Cortex of kidney (tissue), 1 donor: Measurements from ENCODE around the gene PMVK.
"Not testable (repeated sequence)": the region's sequence is repeated elsewhere in the genome, so short reads cannot be mapped to it uniquely, and the experiment has no call there.

Experiments used
- DNase-seq: peaks from one replicate; lab custom pipeline; 2025; lab: John Stamatoyannopoulos, UW

The PMVK gene

GRCh38 chr1:154936555-154937084 is at the start of gene PMVK:
Gene PMVK, minus strand, starts transcription at chr1:154936719. Its CDS starts 34 bp downstream, at chr1:154936685.
- peak; percentile 53 for DNase-seq

- no peak for DNase-seq
Measured at GRCh38 chr1:154983776-154984466, 47.4 kb upstream of the PMVK start.

DNA sequence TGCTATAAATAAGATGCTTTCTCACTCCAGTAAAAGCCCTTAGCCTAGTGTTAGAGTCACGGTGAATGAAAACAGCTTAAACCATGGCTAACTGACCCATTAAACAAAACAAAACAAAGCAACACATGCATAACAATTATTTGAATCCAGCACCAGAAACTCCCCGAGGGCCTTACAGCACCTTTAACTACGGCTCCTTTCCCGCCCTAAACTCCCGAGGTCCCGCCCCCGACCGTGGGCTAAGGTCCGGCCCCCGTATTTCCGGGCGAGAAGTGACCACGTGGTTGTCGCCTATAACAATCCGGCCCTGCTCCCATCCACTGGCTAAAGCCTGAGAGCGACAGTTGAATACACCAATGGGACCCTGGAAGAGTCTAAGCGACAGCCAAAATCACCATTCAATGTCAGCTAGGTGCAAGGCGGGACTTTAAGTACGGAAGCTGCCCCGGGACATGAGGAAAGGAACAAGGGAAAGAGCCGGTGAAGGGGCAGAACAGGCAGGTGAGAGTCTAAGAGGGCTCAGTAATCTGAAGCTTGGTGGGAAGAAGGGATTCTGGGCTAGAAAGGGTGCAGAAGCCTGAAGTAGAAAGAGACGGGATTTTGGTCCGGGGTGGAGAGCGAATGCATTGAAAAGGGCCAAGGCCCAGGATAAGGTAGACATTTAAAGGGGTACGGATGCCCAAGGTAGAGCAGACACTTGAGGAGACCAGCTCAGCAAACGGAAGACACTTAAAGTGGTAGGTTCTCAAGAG is 46.6 kb upstream of the PMVK start, which contains the start of gene FLAD1:
FLAD1 (plus strand) TSS at position 448 of the 752 bp plus-strand sequence. CDS start 351 bp downstream, outside the sequence.
- DNase-seq: no peak

DNA sequence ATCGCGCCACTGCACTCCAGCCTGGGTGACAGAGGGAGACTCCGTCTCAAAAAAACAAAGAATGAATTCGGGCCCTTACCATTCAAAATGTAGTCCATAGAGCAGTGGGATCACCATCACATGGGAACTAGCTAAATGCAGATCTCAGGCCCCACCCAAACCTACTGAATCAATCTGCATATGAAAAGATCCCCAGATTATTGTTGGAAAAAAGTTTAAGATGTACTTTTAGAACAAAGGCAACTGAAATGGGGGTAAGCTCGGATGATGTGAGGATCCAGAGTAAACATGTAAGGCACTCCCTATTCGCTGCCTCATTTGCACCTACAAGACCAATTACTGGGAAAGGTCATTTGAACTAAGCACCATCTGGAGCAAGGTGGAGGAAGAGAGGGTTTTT is 45.8 kb upstream of the PMVK start:
- no peak for DNase-seq

GRCh38 chr1:154978360-154978759 is 41.8 kb upstream of the PMVK start:
- DNase-seq: no peak

DNA sequence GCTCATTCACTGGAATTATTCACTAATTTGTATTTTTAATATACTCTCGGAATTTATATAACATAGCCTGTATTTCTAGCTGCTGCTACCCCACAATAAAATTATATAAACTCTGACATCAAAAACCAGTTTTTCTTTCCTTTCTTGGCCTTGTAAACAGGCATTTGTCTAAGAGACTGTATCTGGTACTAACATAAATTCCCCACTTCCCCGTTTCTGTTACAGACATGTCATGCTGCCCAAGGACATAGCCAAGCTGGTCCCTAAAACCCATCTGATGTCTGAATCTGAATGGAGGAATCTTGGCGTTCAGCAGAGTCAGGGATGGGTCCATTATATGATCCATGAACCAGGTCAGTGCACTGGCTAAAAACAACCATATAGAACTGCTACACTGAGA is 41.2 kb upstream of the PMVK start:
- not testable (repeated sequence) for DNase-seq

DNA sequence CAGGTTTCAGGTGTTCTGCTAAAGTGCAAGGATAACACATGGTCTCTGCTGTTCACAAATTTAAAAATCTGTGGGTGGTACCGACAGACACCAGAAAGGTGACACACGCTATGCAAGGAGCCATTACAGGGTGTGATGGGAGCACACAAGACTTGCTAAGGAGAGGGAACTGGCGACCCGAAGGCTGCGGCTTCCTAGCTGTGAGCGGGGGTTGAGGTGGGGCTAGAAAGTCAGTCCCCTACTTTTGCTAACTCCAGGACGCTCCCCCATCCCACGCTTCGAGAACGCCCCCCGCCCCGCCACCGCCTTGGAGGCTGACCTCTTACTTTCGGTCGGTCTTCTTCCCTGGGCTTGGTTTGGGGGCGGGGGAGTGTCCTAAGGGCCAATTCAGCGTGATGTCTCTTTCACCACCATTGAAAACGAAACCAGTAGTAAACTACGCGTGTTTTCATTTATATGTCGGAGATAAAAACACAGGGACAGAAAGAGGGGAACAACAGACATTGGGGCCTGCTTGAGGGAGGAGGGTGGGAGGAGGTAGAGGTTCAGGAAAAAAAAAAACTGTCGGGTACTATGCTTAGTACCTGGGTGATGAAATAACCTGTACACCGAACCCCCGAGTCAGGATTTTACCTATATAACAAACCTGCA is 39.0 kb upstream of the PMVK start:
- DNase-seq: no peak

GRCh38 chr1:154974808-154975408 is 38.4 kb upstream of the PMVK start:
- DNase-seq: no peak

DNA sequence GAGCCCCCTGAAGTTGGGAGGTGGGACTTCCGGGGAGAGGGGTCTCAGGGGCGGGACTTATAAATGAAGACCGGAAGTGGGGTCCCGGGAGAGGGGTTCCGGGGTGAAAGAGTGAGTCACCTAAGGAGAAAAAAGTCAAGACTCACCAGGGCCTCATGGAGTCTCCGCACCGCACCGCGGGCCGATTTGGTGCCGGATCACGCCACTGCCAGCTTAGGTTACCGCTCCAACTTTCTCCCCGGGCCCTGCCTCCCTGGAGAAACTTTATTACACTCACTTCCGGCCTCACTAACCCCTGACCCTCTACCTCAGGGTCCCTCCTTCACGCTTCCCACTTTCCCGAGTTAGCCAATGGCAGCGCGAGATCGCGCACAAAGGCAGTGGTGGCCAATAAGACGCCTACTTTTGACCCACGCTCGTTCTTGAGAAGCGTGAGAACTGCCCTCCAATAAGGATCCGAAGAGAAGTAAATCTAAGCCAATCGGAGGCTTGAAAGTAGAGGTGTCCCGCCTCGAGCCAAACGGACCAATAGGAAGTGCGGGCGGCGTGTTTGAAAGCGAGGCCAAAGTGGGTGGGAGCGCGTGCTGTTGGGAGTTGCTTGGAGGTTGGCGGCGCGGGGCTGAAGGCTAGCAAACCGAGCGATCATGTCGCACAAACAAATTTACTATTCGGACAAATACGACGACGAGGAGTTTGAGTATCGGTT is 37.7 kb upstream of the PMVK start, which contains the start of gene CKS1B:
CKS1B (plus strand) TSS at position 580 of the 706 bp plus-strand sequence; CDS start at position 645, 65 bp downstream.
- no peak for DNase-seq

- no peak for DNase-seq
Measured at GRCh38 chr1:154973344-154974101, 37.0 kb upstream of the PMVK start.

DNA sequence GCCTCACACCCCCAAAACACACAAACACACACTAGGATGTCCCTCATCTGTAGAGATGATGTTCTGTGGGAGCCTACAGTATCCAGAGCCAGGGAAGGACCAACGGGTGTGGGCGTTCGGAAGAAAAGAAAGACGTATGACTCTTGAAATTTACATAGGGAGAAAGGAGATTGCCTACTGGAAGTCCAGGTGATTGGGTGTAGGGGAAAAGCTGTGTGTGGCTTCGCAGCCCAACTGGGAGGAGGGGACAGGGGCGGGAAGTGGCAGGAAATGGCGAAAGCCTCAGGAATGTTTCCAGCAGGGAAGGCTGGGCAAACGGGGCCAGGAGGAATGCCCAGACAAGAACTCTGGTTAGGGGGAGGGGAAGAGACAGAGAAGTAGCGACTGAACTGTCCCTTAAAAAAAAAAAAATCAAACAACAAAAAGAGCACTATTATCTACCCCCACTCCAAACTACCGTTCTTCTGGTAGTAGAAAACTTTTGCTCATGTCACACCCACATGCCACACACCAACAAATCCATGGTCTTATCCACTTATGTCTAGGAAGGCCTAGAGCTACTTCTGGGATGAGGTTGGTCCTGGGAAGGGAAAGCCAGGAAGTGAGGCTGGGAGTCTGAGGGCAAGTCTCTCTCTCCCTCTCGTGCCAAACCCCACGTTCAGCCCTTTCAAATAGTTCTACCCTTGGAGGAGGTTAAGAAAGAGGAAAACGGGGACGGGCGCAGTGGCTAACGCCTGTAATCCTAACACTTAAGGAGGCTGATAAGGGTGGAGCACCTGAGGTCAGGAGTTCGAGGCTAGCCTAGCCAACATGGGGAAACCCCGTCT is 36.2 kb upstream of the PMVK start:
- DNase-seq: no peak

DNA sequence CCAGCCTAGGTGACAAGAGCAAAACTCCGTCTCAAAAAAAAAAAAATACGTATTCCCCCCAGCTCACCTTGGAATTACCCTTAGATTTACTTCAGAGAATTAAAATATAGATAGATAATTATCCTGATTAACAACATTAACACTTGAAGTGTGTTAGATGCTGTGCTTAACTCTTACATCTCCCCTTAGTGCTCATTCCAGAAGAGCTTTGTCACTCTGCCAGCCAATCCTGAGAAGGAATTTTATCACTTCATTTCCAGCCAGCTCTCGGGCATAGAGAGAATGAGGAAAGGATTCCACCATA is 35.6 kb upstream of the PMVK start:
- DNase-seq: no peak

GRCh38 chr1:154971341-154971998 is 35.0 kb upstream of the PMVK start:
- no peak for DNase-seq

DNA sequence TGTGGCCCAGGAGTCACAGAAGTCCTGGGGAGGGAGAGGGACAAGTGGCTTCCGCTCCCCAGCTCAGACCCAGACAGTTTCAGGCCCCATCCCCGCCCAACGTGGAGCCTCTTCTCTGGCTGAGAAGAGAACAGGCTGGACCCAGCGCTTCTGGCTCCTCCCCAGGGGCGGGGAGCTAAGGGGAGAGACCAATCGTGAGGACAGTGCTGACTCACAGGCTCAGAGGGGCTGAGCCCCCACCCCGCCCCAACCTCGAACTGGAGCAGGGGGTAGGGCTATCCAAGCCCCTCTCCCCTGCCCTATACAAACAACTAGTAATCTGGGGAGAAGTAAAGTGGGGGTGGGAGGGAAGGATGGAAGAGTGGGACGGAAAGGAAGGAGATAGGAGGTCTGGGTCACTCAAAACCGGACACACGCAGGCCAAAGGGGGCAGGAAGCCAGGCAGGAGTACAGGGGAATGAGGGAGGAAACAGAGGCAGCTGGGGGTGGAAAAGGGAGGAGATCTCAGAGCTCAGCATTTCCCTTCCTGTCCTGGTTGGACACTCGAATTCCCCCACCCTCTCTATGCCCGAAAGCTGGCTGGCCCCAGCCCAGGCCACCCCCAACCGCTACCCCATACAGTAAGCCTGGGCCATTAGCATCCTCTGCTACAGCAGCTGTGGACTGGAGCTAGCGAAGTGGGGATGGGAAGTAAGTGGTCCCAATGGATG is 34.3 kb upstream of the PMVK start, which contains the start of gene SHC1:
SHC1 (minus strand) TSS at position 117 of the 710 bp plus-strand sequence. CDS start 221 bp downstream, outside the sequence.
- DNase-seq: no peak

DNA sequence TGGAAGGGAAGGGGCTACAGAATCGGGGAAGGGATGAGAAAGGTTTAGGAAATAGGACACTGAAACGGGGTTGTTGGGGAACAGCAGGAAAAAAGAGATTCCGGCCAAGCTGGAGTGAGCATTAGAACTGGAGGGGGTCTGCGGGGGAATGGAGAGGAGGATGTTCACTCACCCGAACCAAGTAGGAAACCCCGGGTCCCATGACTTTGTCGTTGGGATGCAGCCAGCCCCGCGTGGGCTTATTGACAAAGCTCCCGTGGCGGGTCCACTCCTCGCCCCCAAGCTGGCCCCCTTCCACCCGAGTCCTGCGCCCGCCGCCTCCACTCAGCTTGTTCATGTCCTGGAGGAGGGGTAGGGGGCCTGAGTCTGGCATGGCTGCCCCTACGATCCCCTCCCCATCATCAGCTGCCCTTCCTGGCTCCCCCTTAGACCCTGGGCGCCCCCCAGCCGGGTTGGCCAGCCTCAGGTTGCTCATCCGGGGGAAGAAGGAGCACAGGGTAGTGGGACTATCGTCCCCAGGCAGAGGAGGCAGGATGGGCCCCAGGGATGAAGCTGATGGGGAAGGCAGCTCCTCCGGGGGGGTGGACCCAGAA is 33.4 kb upstream of the PMVK start:
- no peak for DNase-seq

GRCh38 chr1:154969246-154969645 is 32.7 kb upstream of the PMVK start:
- DNase-seq: no peak

DNA sequence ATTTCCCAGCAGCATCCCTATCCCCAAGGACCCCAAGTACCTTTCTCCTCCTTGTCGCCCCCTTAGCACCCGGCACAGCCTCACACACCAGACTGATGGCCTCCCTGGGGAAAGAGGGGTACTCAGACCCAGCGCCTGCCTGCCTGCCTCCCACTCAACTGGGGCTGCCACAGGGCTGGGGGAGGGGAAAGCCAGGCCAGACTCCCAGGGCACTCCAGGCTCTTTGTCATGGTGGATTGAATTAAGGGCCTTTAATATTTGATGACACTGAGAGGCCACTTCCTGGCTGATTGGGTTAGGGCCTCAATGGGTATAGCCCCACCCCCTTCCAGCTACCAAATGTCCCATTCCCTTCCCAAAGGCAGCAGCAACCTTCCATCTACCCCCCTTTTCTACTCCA is 32.2 kb upstream of the PMVK start:
- DNase-seq: no peak

- no peak for DNase-seq
Measured at GRCh38 chr1:154967331-154967950, 30.9 kb upstream of the PMVK start.
